Nephron (organoid): Measurements from ENCODE around the gene ITGB5.

ENCODE experiments used
- H3K27ac Mint-ChIP-seq, 3 experiments: 2 replicates each; pipeline ENCODE4 v1.8.0; 2020; ENCODE audit warnings: mixed read lengths in 3 of 3, mild to moderate bottlenecking in 2 of 3, moderate library complexity in 1 of 3
- H3K27me3 Mint-ChIP-seq: 2 replicates; pipeline ENCODE4 v1.8.0; 2021; ENCODE audit warnings: low read depth, mild to moderate bottlenecking, moderate library complexity, mixed read lengths
- H3K36me3 Mint-ChIP-seq: 2 replicates; pipeline ENCODE4 v1.8.0; 2020; ENCODE audit warnings: low read depth, mixed read lengths
- H3K4me1 Mint-ChIP-seq: 2 replicates; pipeline ENCODE4 v1.8.0; 2020; ENCODE audit warnings: mixed read lengths
- H3K4me3 Mint-ChIP-seq, 3 experiments: 2 replicates each; pipeline ENCODE4 v1.8.0; 2020; ENCODE audit warnings: mild to moderate bottlenecking in 3 of 3, mixed read lengths in 3 of 3, moderate library complexity in 2 of 3
- H3K9me3 Mint-ChIP-seq: 2 replicates; pipeline ENCODE4 v1.8.0; 2020; ENCODE audit warnings: mixed read lengths
- CTCF ChIP-seq, 3 experiments: fragments of 200-600 bp; sonication (generic); IDR thresholded peaks; one replicate each; pipeline ENCODE4 v1.5.0; 2021; ENCODE audit warnings: antibody characterized with exemption in 3 of 3; ENCODE audit not compliant: unreplicated experiment in 3 of 3

ITGB5 gene

GRCh38 chr3:124903896-124904834 is 17.0 kb upstream of the ITGB5 start:
- Mint-ChIP-seq H3K9me3 (no peaks in the 10 kb centered on the region), H3K4me3 (no peak overlapping the region), H3K27ac (no peak overlapping the region), H3K4me1 (peaks cover 4% of the 10 kb centered on the region), H3K36me3 (no peaks in the 10 kb centered on the region), H3K27me3 (peaks cover 34% of the 10 kb centered on the region)
- TF ChIP-seq CTCF (IDR thresholded peaks at IDR 0.05; ENCODE audit: unreplicated experiment in 3 of 3): no peak

GRCh38 chr3:124896824-124897526 is 9.8 kb upstream of the ITGB5 start:
- H3K4me3 Mint-ChIP-seq: no peak overlapping the region
- H3K9me3 Mint-ChIP-seq: no peaks in the 10 kb centered on the region
- no peak for TF ChIP-seq CTCF (IDR thresholded peaks at IDR 0.05; ENCODE audit: unreplicated experiment in 3 of 3)
- H3K27me3 Mint-ChIP-seq: peaks cover 4% of the 10 kb centered on the region
- H3K27ac Mint-ChIP-seq: no peak overlapping the region
- H3K4me1 Mint-ChIP-seq: peaks cover 9% of the 10 kb centered on the region
- no peaks in the 10 kb centered on the region for H3K36me3 Mint-ChIP-seq

GRCh38 chr3:124895756-124896155 is 8.6 kb upstream of the ITGB5 start:
- Mint-ChIP-seq H3K4me3 (no peak overlapping the region), H3K4me1 (peaks cover 8% of the 10 kb centered on the region), H3K27me3 (peaks cover 2% of the 10 kb centered on the region), H3K36me3 (no peaks in the 10 kb centered on the region), H3K9me3 (no peaks in the 10 kb centered on the region), H3K27ac (no peak overlapping the region)
- no peak for TF ChIP-seq CTCF (IDR thresholded peaks at IDR 0.05; ENCODE audit: unreplicated experiment in 3 of 3)

GRCh38 chr3:124893526-124893925 is 6.4 kb upstream of the ITGB5 start:
- Mint-ChIP-seq H3K4me1 (peaks cover 5% of the 10 kb centered on the region), H3K27ac (no peak overlapping the region), H3K36me3 (no peaks in the 10 kb centered on the region), H3K4me3 (no peak overlapping the region), H3K9me3 (no peaks in the 10 kb centered on the region), H3K27me3 (peaks cover 15% of the 10 kb centered on the region)
- TF ChIP-seq CTCF (IDR thresholded peaks at IDR 0.05; ENCODE audit: unreplicated experiment in 3 of 3): no peak

GRCh38 chr3:124890573-124891190 is 3.5 kb upstream of the ITGB5 start:
- peak overlapping the region; percentile 2 to 28 (median 20) for H3K4me3 Mint-ChIP-seq
- no peaks in the 10 kb centered on the region for H3K36me3 Mint-ChIP-seq
- no peaks in the 10 kb centered on the region for H3K9me3 Mint-ChIP-seq
- peaks cover 5% of the 10 kb centered on the region for H3K4me1 Mint-ChIP-seq
- no peak for TF ChIP-seq CTCF (IDR thresholded peaks at IDR 0.05; ENCODE audit: unreplicated experiment in 3 of 3)
- H3K27ac Mint-ChIP-seq: no peak overlapping the region
- H3K27me3 Mint-ChIP-seq: peaks cover 31% of the 10 kb centered on the region
